ENCODE data around the gene PACSIN2. TPM values are rescaled to one million over a fixed set of nuclear protein-coding genes. Genes with fewer than 3 reads are reported as not detected.
A peak's percentile ranks its signal among the peaks of the same experiment; 100 is the strongest.

Gene PACSIN2
- total and polyA plus RNA-seq, 2 of the 13 experiments (the other 11 are each of a cell fraction or from before 2014, with no cell fraction given) = 54.1 to 68.8 TPM

DNA sequence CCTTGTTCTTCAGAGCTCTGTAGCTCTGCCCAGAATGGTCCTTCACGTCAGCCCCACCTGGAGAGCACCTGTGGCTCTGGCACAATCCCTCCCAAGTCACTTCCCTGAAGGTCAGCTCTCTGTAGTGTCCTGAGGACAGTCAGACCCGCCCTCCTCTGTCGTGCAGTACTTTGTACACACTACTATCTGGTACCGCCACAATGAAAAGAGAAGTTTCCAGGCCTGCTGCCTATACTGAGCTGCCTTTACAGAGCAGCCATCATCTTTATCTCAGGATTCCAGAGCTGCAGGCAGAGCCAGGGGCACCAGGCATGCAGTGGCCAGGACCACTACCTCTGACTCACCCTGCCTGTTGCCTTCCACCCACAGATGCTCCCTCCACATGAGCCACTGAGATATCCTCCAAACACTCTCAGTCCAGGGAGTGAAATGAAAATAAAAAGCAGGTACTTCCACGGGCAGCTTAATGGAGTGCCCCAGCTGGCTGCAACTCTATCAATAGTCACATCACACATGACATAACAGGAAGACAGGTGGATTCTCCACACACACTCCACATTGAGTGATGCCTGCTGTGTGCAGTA lies 7.3 kb downstream of the PACSIN2 start (continued):
- TF ChIP-seq, protein P1, sequence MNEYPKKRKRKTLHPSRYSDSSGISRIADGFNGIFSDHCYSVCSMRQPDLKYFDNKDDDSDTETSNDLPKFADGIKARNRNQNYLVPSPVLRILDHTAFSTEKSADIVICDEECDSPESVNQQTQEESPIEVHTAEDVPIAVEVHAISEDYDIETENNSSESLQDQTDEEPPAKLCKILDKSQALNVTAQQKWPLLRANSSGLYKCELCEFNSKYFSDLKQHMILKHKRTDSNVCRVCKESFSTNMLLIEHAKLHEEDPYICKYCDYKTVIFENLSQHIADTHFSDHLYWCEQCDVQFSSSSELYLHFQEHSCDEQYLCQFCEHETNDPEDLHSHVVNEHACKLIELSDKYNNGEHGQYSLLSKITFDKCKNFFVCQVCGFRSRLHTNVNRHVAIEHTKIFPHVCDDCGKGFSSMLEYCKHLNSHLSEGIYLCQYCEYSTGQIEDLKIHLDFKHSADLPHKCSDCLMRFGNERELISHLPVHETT (CRISPR knock-in tag; conservative IDR thresholded peaks at IDR 0.05) = no peak
- no peak for TF ChIP-seq ZNF136 (CRISPR knock-in tag; IDR thresholded peaks at IDR 0.05; ENCODE audit: low read depth)
- peak; percentile 70 for TF ChIP-seq FOSL2 (CRISPR knock-in tag; IDR thresholded peaks at IDR 0.05)
- TF ChIP-seq GLI4 (CRISPR knock-in tag; IDR thresholded peaks at IDR 0.05; ENCODE audit: borderline replicate concordance) = no peak
- no peak for TF ChIP-seq SOX6 (IDR thresholded peaks at IDR 0.05)
- peak; percentile 42; the same call in 1 of the 2 replicates for TF ChIP-seq SOX6 (CRISPR knock-in tag; IDR thresholded peaks at IDR 0.05)
- TF ChIP-seq SMYD3 (CRISPR knock-in tag; IDR thresholded peaks at IDR 0.05) = no peak
- no peak for TF ChIP-seq MAF1 (CRISPR knock-in tag; IDR thresholded peaks at IDR 0.05; ENCODE audit: borderline replicate concordance)
- TF ChIP-seq POGZ (CRISPR knock-in tag; IDR thresholded peaks at IDR 0.05) = no peak
- TF ChIP-seq ZFP41 (CRISPR knock-in tag; IDR thresholded peaks at IDR 0.05; ENCODE audit: borderline replicate concordance) = no peak
- TF ChIP-seq FOXA1 (IDR thresholded peaks at IDR 0.05) = no peak
- TF ChIP-seq FOXA1 (CRISPR knock-in tag; IDR thresholded peaks at IDR 0.05) = peak; percentile 36; the same call in 1 of the 2 replicates
- no peak for TF ChIP-seq ZNF44 (CRISPR knock-in tag; IDR thresholded peaks at IDR 0.05)
- TF ChIP-seq, protein P2, sequence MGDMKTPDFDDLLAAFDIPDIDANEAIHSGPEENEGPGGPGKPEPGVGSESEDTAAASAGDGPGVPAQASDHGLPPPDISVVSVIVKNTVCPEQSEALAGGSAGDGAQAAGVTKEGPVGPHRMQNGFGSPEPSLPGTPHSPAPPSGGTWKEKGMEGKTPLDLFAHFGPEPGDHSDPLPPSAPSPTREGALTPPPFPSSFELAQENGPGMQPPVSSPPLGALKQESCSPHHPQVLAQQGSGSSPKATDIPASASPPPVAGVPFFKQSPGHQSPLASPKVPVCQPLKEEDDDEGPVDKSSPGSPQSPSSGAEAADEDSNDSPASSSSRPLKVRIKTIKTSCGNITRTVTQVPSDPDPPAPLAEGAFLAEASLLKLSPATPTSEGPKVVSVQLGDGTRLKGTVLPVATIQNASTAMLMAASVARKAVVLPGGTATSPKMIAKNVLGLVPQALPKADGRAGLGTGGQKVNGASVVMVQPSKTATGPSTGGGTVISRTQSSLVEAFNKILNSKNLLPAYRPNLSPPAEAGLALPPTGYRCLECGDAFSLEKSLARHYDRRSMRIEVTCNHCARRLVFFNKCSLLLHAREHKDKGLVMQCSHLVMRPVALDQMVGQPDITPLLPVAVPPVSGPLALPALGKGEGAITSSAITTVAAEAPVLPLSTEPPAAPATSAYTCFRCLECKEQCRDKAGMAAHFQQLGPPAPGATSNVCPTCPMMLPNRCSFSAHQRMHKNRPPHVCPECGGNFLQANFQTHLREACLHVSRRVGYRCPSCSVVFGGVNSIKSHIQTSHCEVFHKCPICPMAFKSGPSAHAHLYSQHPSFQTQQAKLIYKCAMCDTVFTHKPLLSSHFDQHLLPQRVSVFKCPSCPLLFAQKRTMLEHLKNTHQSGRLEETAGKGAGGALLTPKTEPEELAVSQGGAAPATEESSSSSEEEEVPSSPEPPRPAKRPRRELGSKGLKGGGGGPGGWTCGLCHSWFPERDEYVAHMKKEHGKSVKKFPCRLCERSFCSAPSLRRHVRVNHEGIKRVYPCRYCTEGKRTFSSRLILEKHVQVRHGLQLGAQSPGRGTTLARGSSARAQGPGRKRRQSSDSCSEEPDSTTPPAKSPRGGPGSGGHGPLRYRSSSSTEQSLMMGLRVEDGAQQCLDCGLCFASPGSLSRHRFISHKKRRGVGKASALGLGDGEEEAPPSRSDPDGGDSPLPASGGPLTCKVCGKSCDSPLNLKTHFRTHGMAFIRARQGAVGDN (CRISPR knock-in tag; IDR thresholded peaks at IDR 0.05) = peak; percentile 48
- TF ChIP-seq, protein P3, sequence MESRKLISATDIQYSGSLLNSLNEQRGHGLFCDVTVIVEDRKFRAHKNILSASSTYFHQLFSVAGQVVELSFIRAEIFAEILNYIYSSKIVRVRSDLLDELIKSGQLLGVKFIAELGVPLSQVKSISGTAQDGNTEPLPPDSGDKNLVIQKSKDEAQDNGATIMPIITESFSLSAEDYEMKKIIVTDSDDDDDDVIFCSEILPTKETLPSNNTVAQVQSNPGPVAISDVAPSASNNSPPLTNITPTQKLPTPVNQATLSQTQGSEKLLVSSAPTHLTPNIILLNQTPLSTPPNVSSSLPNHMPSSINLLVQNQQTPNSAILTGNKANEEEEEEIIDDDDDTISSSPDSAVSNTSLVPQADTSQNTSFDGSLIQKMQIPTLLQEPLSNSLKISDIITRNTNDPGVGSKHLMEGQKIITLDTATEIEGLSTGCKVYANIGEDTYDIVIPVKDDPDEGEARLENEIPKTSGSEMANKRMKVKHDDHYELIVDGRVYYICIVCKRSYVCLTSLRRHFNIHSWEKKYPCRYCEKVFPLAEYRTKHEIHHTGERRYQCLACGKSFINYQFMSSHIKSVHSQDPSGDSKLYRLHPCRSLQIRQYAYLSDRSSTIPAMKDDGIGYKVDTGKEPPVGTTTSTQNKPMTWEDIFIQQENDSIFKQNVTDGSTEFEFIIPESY (CRISPR knock-in tag; IDR thresholded peaks at IDR 0.05) = peak; percentile 97
- no peak for TF ChIP-seq MATR3 (CRISPR knock-in tag; IDR thresholded peaks at IDR 0.05)
- no peak for TF ChIP-seq ZNF598 (CRISPR knock-in tag; IDR thresholded peaks at IDR 0.05; ENCODE audit: borderline replicate concordance)
- TF ChIP-seq ZNF292 (CRISPR knock-in tag; IDR thresholded peaks at IDR 0.05; ENCODE audit: borderline replicate concordance, low read depth) = 0 out of 2 replicates have a peak, but pooled peaks have one; percentile 16
- no peak for TF ChIP-seq LCORL (IDR thresholded peaks at IDR 0.05)
- 0 out of 2 replicates have a peak, but pooled peaks have one; percentile 31 for TF ChIP-seq LCORL (CRISPR knock-in tag; IDR thresholded peaks at IDR 0.05)
- TF ChIP-seq NFE2L1 (CRISPR knock-in tag; IDR thresholded peaks at IDR 0.05; ENCODE audit: borderline replicate concordance) = no peak
